GM23338 (cell line): ENCODE data around the gene CAMKK2. TPM values are rescaled to one million over a fixed set of nuclear protein-coding genes. Genes with fewer than 3 reads are reported as not detected.

Experiments
- ATAC-seq: fragments of 200-7000 bp; cut with Tn5 transposase; 3 replicates; pipeline ENCODE4 v1.9.1; 2020
- DNase-seq: peaks from one replicate; pipeline ENCODE4 v3.0.0-alpha.2; 2015; ENCODE audit warnings: low spot score
- H2AFZ ChIP-seq: fragments of 200-600 bp; sonication (generic); 2 replicates; pipeline ENCODE4 v1.8.0; 2016; ENCODE audit warnings: antibody characterized with exemption, mild to moderate bottlenecking, moderate library complexity
- H3F3A ChIP-seq: fragments of 200-600 bp; sonication (generic); replicated peaks from 2 replicates; pipeline ENCODE4 v1.8.0; 2017; ENCODE audit warnings: antibody characterized with exemption, mixed run types, low read depth
- H3K27ac ChIP-seq: fragments of 200-600 bp; sonication (generic); 2 replicates; pipeline ENCODE4 v1.6.1; 2016; ENCODE audit warnings: low read depth
- H3K27me3 ChIP-seq: fragments of 200-600 bp; sonication (generic); 2 replicates; pipeline ENCODE4 v1.8.0; 2016; ENCODE audit warnings: mild to moderate bottlenecking, mixed run types, moderate library complexity; ENCODE audit not compliant: insufficient read depth
- H3K36me3 ChIP-seq: fragments of 200-600 bp; sonication (generic); 2 replicates; pipeline ENCODE4 v1.8.0; 2016; ENCODE audit warnings: mild to moderate bottlenecking; ENCODE audit not compliant: insufficient read depth
- H3K4me1 ChIP-seq: fragments of 200-600 bp; sonication (generic); 2 replicates; pipeline ENCODE4 v1.8.0; 2016; ENCODE audit warnings: mild to moderate bottlenecking, moderate library complexity; ENCODE audit not compliant: insufficient read depth
- H3K4me2 ChIP-seq: fragments of 200-600 bp; sonication (generic); 2 replicates; pipeline ENCODE4 v1.7.1; 2017; ENCODE audit warnings: mixed run types
- H3K4me3 ChIP-seq: fragments of 200-600 bp; sonication (generic); 2 replicates; pipeline ENCODE4 v1.6.1; 2016; ENCODE audit warnings: mixed run types
- H3K79me2 ChIP-seq: fragments of 200-600 bp; sonication (generic); replicated peaks from 2 replicates; pipeline ENCODE4 v1.8.0; 2017; ENCODE audit warnings: mild to moderate bottlenecking; ENCODE audit not compliant: insufficient read depth
- H3K9me2 ChIP-seq: fragments of 200-600 bp; sonication (generic); 2 replicates; pipeline ENCODE4 v1.8.0; 2017; ENCODE audit not compliant: insufficient read depth
- H4K20me1 ChIP-seq: fragments of 200-600 bp; sonication (generic); replicated peaks from 2 replicates; pipeline ENCODE4 v1.8.0; 2017; ENCODE audit warnings: mild to moderate bottlenecking; ENCODE audit not compliant: insufficient read depth
- H3K27ac Mint-ChIP-seq: 2 replicates; pipeline ENCODE4 v1.8.0; 2020; ENCODE audit warnings: inconsistent platforms, mild to moderate bottlenecking, moderate library complexity, mixed read lengths
- H3K27me3 Mint-ChIP-seq: 3 replicates; pipeline ENCODE4 v1.8.0; 2022; ENCODE audit warnings: low read depth, mild to moderate bottlenecking, moderate library complexity, mixed read lengths, inconsistent platforms; ENCODE audit not compliant: insufficient read depth, poor library complexity
- H3K36me3 Mint-ChIP-seq: 3 replicates; pipeline ENCODE4 v1.8.0; 2021; ENCODE audit warnings: low read depth, mild to moderate bottlenecking, inconsistent platforms, moderate library complexity, mixed read lengths
- H3K4me1 Mint-ChIP-seq: 3 replicates; pipeline ENCODE4 v1.8.0; 2020; ENCODE audit warnings: mild to moderate bottlenecking, inconsistent platforms, mixed read lengths
- H3K4me3 Mint-ChIP-seq: 3 replicates; pipeline ENCODE4 v1.8.0; 2021; ENCODE audit warnings: moderate library complexity, mild to moderate bottlenecking, inconsistent platforms, mixed read lengths
- H3K9me3 Mint-ChIP-seq: 3 replicates; pipeline ENCODE4 v1.8.0; 2020; ENCODE audit warnings: moderate library complexity, mild to moderate bottlenecking, inconsistent platforms, mixed read lengths
- CREB1 ChIP-seq: fragments of 250-450 bp; sonication (Bioruptor Pico); IDR thresholded peaks from 2 replicates; pipeline ENCODE4 v1.5.0; 2020; ENCODE audit warnings: low read depth, mild to moderate bottlenecking, moderate library complexity
- ETS1 ChIP-seq: IDR thresholded peaks from 2 replicates; pipeline ENCODE4 v1.6.1; 2016; ENCODE audit warnings: antibody characterized with exemption
- EZH2 ChIP-seq: fragments of 200-600 bp; sonication (generic); IDR thresholded peaks from one replicate; pipeline ENCODE4 v1.8.0; 2017; ENCODE audit warnings: antibody characterized with exemption, mild to moderate bottlenecking, low read depth; ENCODE audit not compliant: unreplicated experiment
- EZH2phosphoT487 ChIP-seq: fragments of 200-600 bp; sonication (generic); IDR thresholded peaks from one replicate; pipeline ENCODE4 v1.8.1; 2018; ENCODE audit warnings: antibody characterized with exemption; ENCODE audit not compliant: unreplicated experiment
- JUNB ChIP-seq: IDR thresholded peaks from one replicate; pipeline ENCODE4 v1.6.1; 2016; ENCODE audit warnings: antibody characterized with exemption; ENCODE audit not compliant: unreplicated experiment
- NANOG ChIP-seq: IDR thresholded peaks from 2 replicates; pipeline ENCODE4 v1.6.1; 2016; ENCODE audit warnings: antibody characterized with exemption, borderline replicate concordance
- POLR2AphosphoS5 ChIP-seq: IDR thresholded peaks from 2 replicates; pipeline ENCODE4 v1.6.1; 2016; ENCODE audit warnings: antibody characterized with exemption, low read depth
- STAT1 ChIP-seq: IDR thresholded peaks from one replicate; pipeline ENCODE4 v1.6.1; 2016; ENCODE audit warnings: antibody characterized with exemption; ENCODE audit not compliant: unreplicated experiment
- ZNF114 ChIP-seq: fragments of 250-450 bp; sonication (Bioruptor Pico); IDR thresholded peaks from 2 replicates; pipeline ENCODE4 v1.5.0; 2020; ENCODE audit warnings: mild to moderate bottlenecking, moderate library complexity
- ZNF331 ChIP-seq: fragments of 250-450 bp; sonication (Bioruptor Pico); IDR thresholded peaks from 2 replicates; pipeline ENCODE4 v1.5.0; 2020; ENCODE audit warnings: low read depth, mild to moderate bottlenecking, moderate library complexity
- ZNF462 ChIP-seq: fragments of 250-450 bp; sonication (Bioruptor Pico); IDR thresholded peaks from 2 replicates; pipeline ENCODE4 v1.5.0; 2020; ENCODE audit warnings: mild to moderate bottlenecking, moderate library complexity
- polyA plus RNA-seq: library from polyadenylated mRNA; unstranded; fragments of >200 nt; fragmentation: Nextera tagmentation; extraction: Ambion mirVana; gene quantifications from 2 replicates; pipeline ENCODE4 v1.2.1, GENCODE V29; 2016
- total RNA-seq: library from RNA; depleted of rRNA; stranded (reverse); fragments of >200 nt; shearing (Covaris generic); gene quantifications from 2 replicates; pipeline ENCODE4 v1.2.3, GENCODE V29; 2014
- TF ChIP-seq, protein P1 (sequence below), 2 experiments: fragments of 200-600 bp in 1 of 2; sonication (generic) in 1 of 2; conservative IDR thresholded peaks; 2 replicates each; pipeline versions ENCODE4 v1.5.1 to v1.6.1; 2016 to 2017; ENCODE audit warnings: antibody characterized with exemption in 2 of 2, low read depth in 2 of 2, mild to moderate bottlenecking in 2 of 2, moderate library complexity in 1 of 2
- TF ChIP-seq, protein P2 (sequence below): IDR thresholded peaks from one replicate; pipeline ENCODE4 v1.6.1; 2018; ENCODE audit warnings: antibody characterized with exemption; ENCODE audit not compliant: unreplicated experiment

Gene CAMKK2
- total and polyA plus RNA-seq, 2 experiments from 2014 or later = 10.3 to 26.4 TPM

DNA sequence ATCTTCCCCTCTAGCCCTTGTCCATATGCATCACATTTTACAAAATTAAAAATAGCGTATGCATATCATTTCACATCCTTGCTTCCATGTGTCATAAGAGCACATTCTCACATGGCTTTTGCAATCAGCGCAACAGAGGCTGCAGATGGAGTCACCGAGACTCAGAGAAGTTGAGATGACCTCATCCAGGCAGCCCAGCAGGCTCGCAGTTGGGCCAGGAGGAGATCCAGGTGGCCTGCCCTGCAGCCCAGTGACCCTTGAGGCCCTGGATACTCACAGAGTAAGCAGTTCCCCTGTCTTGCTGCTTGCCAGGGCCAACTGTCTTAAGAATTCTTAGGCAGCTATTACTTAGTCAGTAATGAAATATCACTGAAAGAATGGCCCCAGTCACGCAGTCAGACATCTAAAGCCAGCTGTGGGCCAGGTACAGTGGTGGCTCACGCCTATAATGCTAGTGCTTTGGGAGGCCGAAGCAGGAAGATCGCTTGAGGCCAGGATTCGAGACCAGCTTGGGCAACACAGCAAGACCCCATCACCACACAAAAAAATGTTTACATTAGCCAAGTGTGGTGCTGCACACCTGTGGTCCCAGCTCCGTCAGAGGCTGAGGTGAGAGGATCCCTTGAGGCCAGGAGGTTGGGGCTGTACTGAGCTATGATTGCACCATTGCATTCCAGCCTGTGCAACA, 9.1 kb downstream of the CAMKK2 start (continued):
- TF ChIP-seq ZNF462 (CRISPR knock-in tag) = no peak

DNA sequence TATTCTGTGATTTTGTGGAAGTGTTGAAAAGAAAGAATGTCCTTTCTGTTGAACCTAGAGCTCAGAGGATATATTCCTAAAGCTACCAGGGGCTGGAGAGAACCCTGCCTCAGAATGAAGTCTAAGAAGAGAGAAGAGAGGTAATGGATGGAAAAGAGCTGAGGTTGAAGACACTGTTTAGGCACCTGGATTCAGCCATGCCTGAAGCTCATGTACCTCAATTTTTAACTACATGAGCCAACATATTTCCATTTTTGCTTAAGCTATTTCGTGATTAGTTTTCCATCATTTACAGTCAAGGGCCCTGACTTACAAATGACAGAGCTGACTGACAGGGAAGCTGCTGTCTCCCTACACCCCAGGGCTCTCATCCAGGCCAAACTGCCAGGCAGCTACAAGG, 10.7 kb downstream of the CAMKK2 start:
- H4K20me1 ChIP-seq = 0 out of 2 replicates have a peak, but pooled peaks cover 7% of the 10 kb centered on the region
- Mint-ChIP-seq H3K27me3 (peaks cover 10% of the 10 kb centered on the region), H3K4me3 (no peak overlapping the region), H3K9me3 (no peaks in the 10 kb centered on the region; the same call in 2 of the 3 replicates), H3K4me1 (peaks cover 36% of the 10 kb centered on the region), H3K27ac (no peak overlapping the region), H3K36me3 (peaks cover 9% of the 10 kb centered on the region; the same call in 2 of the 3 replicates)
- H3F3A ChIP-seq = peaks cover 6% of the 10 kb centered on the region; the same call in 1 of the 2 replicates
- H3K79me2 ChIP-seq = peaks cover 7% of the 10 kb centered on the region; the same call in 1 of the 2 replicates
- no peak overlapping the region for H3K4me2 ChIP-seq
- no peak overlapping the region for H2AFZ ChIP-seq
- ATAC-seq (no peak), DNase-seq (no peak)
- H3K36me3 ChIP-seq = no peaks in the 10 kb centered on the region; the same call in 1 of the 2 replicates
- H3K27ac ChIP-seq = no peak overlapping the region
- no peak overlapping the region for H3K4me3 ChIP-seq
- H3K4me1 ChIP-seq = peaks cover 24% of the 10 kb centered on the region
- no peaks in the 10 kb centered on the region for H3K9me2 ChIP-seq
- no peaks in the 10 kb centered on the region for H3K27me3 ChIP-seq
- TF ChIP-seq EZH2phosphoT487 = no peak
- TF ChIP-seq, protein P1, sequence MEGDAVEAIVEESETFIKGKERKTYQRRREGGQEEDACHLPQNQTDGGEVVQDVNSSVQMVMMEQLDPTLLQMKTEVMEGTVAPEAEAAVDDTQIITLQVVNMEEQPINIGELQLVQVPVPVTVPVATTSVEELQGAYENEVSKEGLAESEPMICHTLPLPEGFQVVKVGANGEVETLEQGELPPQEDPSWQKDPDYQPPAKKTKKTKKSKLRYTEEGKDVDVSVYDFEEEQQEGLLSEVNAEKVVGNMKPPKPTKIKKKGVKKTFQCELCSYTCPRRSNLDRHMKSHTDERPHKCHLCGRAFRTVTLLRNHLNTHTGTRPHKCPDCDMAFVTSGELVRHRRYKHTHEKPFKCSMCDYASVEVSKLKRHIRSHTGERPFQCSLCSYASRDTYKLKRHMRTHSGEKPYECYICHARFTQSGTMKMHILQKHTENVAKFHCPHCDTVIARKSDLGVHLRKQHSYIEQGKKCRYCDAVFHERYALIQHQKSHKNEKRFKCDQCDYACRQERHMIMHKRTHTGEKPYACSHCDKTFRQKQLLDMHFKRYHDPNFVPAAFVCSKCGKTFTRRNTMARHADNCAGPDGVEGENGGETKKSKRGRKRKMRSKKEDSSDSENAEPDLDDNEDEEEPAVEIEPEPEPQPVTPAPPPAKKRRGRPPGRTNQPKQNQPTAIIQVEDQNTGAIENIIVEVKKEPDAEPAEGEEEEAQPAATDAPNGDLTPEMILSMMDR (conservative IDR thresholded peaks at IDR 0.05; ENCODE audit: low read depth in 2 of 2) = no peak
- no peak for TF ChIP-seq ETS1
- TF ChIP-seq NANOG = no peak
- no peak for TF ChIP-seq EZH2
- TF ChIP-seq ZNF331 (CRISPR knock-in tag) = no peak
- no peak for TF ChIP-seq STAT1
- no peak for TF ChIP-seq POLR2AphosphoS5
- no peak for TF ChIP-seq JUNB
- TF ChIP-seq ZNF114 (CRISPR knock-in tag) = no peak
- TF ChIP-seq, protein P2, sequence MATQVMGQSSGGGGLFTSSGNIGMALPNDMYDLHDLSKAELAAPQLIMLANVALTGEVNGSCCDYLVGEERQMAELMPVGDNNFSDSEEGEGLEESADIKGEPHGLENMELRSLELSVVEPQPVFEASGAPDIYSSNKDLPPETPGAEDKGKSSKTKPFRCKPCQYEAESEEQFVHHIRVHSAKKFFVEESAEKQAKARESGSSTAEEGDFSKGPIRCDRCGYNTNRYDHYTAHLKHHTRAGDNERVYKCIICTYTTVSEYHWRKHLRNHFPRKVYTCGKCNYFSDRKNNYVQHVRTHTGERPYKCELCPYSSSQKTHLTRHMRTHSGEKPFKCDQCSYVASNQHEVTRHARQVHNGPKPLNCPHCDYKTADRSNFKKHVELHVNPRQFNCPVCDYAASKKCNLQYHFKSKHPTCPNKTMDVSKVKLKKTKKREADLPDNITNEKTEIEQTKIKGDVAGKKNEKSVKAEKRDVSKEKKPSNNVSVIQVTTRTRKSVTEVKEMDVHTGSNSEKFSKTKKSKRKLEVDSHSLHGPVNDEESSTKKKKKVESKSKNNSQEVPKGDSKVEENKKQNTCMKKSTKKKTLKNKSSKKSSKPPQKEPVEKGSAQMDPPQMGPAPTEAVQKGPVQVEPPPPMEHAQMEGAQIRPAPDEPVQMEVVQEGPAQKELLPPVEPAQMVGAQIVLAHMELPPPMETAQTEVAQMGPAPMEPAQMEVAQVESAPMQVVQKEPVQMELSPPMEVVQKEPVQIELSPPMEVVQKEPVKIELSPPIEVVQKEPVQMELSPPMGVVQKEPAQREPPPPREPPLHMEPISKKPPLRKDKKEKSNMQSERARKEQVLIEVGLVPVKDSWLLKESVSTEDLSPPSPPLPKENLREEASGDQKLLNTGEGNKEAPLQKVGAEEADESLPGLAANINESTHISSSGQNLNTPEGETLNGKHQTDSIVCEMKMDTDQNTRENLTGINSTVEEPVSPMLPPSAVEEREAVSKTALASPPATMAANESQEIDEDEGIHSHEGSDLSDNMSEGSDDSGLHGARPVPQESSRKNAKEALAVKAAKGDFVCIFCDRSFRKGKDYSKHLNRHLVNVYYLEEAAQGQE = no peak
- TF ChIP-seq CREB1 (CRISPR knock-in tag) = no peak
